GM21515 (cell line): ENCODE results near the gene GPR137.

Experiments
- ATAC-seq: cut with Tn5 transposase; IDR thresholded peaks from one replicate; pipeline ENCODE4 v1.9.1; 2021; ENCODE audit not compliant: unreplicated experiment

The GPR137 gene

DNA sequence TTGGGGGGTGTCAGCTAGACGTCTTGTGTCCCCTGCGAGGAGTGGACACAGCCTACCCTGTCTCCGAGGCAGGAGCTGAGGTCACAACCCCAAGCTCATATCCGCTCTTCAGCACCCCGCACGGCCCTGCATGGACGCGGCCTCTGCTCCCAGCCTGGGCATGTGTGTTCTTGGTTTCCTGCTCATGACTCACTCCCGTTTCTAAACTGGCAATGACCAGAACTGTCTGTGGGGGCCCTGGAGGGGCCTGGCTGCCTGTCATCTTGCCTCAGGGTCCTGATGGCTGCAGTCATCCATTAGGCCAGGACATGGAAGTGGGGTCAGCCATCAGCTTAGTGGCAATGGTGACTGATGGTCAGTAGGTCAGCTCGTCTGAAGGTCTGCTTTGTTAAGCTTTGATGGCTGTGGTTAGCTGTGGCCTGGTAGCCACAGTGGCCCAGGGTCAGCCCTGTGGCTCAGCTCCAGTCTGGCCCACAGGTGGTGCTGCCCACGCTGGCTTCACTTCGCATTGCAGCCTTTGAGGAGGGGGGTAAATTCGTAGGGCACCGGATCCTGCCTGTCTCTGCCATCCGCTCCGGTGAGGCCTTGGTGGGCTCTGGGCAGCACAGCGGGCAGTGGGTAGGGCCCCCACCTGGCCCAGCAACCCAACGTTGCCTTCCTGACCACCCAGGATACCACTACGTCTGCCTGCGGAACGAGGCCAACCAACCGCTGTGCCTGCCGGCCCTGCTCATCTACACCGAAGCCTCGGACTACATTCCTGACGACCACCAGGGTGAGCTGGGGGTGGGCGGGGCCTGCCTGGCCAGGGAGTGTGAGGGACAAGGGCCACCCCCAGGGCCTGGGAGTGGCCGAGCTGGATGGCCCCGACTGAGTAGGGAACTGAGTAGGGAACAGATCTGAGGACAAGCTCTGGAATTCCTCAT is 22.4 kb upstream of the GPR137 start:
- ATAC-seq = no peak

DNA sequence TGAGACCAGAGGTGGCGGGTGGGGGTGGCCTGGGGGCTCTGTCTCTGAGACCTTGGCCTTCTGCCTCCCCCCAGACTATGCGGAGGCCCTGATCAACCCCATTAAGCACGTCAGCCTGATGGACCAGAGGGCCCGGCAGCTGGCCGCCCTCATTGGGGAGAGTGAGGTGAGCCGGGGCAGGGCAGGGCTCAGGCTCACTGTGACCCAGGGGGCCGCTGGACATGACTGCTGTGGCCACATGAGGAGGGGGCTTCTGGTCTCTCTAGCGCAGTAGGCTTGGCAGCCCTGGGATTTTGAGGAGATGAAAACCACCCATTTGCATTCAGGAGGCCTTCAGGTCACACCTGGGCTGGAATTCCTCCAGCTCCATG is 21.7 kb upstream of the GPR137 start:
- no peak for ATAC-seq

DNA sequence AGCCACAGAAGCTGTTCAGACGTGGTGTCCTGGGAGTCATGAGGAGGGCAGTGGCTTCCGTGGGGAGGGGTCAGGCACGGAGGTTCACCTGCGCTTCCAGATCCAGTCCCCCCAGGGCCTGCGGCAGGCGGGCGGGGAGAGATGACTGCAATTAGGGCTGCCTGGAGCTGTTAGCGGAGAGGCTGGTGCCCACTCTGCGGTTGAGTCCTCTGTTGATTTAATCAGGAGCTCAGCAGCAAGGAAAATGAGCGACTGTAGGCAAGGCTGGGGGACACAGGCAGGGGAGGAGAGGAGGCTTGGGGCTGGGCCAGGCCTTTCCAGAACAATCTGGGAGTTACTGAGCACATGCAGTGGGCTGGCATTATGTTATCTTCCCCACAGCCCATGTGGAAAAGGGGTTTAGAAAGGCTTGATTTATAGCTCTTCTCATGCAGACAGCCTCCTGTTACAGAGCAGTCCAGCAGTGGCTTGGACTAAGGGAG is 21.2 kb upstream of the GPR137 start:
- no peak for ATAC-seq

- no peak for ATAC-seq
These were observed 20.2 kb upstream of the GPR137 start for GRCh38 chr11:64265176-64266160.

GRCh38 chr11:64266339-64266738 is 19.3 kb upstream of the GPR137 start:
- ATAC-seq = no peak

DNA sequence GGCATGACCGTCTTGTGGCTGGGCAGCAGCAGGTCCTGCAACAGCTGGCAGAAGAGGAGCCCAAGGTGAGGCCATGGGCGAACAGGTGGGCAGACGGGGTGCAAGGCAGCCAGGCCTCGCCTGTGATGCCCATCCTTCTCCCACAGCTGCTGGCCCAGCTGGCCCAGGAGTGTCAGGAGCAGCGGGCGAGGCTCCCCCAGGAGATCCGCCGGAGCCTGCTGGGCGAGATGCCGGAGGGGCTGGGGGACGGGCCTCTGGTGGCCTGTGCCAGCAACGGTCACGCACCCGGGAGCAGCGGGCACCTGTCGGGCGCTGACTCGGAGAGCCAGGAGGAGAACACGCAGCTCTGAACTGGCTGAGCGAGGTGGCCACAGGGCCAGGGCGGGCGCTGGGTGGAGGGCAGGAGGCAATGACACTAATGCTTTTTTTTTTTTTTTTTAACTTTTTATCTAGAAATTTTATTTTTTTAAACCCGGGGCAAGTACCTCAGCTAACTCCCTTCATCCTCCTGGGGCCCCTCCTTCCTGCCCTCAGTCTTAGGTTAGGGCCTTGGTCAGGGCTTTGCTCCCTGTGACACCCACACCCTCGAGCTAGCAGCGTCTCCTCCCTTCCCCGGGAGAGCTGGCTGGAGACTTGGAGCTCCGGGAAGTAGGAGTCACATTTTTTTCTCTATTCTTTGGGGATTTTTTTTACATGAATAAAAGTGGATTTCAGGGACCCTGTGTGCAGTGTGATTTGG is 18.3 kb upstream of the GPR137 start:
- no peak for ATAC-seq

GRCh38 chr11:64268025-64268892 is 17.4 kb upstream of the GPR137 start:
- ATAC-seq = no peak

- ATAC-seq = peak; percentile 17
These were observed 16.6 kb upstream of the GPR137 start for GRCh38 chr11:64268893-64269539.

GRCh38 chr11:64269540-64270220 is 16.0 kb upstream of the GPR137 start:
- peak; percentile 57 for ATAC-seq

- no peak for ATAC-seq
These were observed 10.4 kb upstream of the GPR137 start for GRCh38 chr11:64275031-64275800.

DNA sequence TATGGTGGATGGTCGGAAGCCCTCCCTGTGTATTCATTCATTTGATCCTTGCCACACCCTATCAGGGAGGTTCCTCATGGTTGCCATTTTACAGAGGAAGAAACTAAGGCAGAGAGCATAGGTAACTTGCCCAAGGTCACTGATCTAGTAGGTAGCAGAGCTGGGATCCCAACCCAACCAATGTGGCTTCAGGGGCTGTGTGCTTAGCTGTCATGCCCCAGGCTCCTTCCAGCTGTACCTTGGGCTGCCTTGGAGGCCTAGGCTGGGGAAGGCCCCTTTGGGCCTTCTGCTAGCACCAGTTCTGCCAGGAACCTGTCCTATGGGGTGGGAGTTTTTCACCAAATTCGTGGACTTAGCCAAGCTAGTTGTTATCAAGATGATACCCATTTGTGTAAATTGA is 9.8 kb upstream of the GPR137 start:
- ATAC-seq = no peak

GRCh38 chr11:64276653-64277431 is 8.8 kb upstream of the GPR137 start:
- no peak for ATAC-seq

- ATAC-seq = no peak
These were observed 7.0 kb upstream of the GPR137 start for GRCh38 chr11:64278576-64279190.

- no peak for ATAC-seq
These were observed 3.5 kb upstream of the GPR137 start for GRCh38 chr11:64281957-64282770.

DNA sequence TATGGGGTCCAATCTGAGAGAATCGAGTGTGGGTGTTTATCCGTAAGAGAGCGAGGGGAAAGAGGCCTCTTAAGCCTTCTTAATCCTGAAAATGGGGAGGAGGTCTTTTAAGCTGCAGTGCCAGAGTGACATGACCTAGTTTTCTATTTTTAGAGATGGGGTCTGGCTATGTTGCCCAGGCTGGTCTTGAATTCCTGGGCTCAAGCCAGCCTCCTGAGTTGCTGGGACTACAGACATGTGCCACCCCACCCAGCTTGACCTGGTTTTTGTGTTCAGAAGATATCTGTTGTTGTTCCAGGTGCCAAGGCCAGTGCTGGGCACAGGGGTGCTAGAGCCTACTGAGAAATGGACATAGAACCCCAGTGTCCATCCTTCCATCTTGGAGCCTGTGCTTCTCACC is 2.6 kb upstream of the GPR137 start:
- ATAC-seq = no peak
